Measurements from ENCODE around the gene TFR2. TPM values are rescaled to one million over a fixed set of nuclear protein-coding genes. Genes with fewer than 3 reads are reported as not detected.
A peak's percentile ranks its signal among the peaks of the same experiment; 100 is the strongest.

The TFR2 gene
- total and polyA plus RNA-seq, 9 of the 15 experiments (the other 6 are each of a cell fraction or from before 2014, with no cell fraction given): 3.8 to 123 (median 51.1) TPM

DNA sequence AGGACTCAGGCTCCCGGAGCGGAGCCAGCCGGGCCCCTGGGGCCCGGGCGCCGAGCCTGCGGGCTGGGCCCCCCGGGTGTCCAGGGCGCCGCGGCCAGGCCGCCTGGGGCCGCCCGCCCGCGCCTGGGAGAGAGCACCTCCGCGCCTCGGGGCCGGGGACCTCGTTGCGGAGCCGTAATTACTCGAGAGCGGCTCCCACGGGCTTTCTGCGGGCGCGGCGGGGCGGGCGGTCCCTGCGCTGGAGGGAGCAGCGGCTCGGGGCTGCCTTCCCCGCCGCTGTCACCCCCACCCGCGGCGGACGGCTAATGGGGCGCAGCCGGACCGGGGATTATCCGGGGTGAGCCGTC lies 33.7 kb upstream of the TFR2 start (continued):
- no peak for TF ChIP-seq ZNF165 (CRISPR knock-in tag; IDR thresholded peaks at IDR 0.05; ENCODE audit: borderline replicate concordance)
- TF ChIP-seq CXXC5 (CRISPR knock-in tag; IDR thresholded peaks at IDR 0.05): peak; percentile 60; the same call in 1 of the 2 replicates
- no peak for TF ChIP-seq ZNF778 (CRISPR knock-in tag; IDR thresholded peaks at IDR 0.05)
- 0 out of 2 replicates have a peak, but pooled peaks have one; percentile 66 for TF ChIP-seq GATAD2B (IDR thresholded peaks at IDR 0.05; ENCODE audit: borderline replicate concordance)
- no peak for TF ChIP-seq PRPF4 (IDR thresholded peaks at IDR 0.05; ENCODE audit: insufficient read depth, low read depth, low read length, poor library complexity, severe bottlenecking)
- no peak for TF ChIP-seq ZC3H11A (IDR thresholded peaks at IDR 0.05; ENCODE audit: low read depth, low read length)
- TF ChIP-seq RFX7 (CRISPR knock-in tag; IDR thresholded peaks at IDR 0.05): no peak
- TF ChIP-seq EWSR1 (IDR thresholded peaks at IDR 0.05; ENCODE audit: borderline replicate concordance, low read depth, partially characterized antibody): no peak
- peak; percentile 12; the same call in 1 of the 2 replicates for TF ChIP-seq RBFOX2 (IDR thresholded peaks at IDR 0.05; ENCODE audit: low read depth, low read length)
- no peak for TF ChIP-seq ZNF696 (CRISPR knock-in tag; conservative IDR thresholded peaks at IDR 0.05)
- no peak for TF ChIP-seq ZC3H8 (IDR thresholded peaks at IDR 0.05)
- no peak for TF ChIP-seq ZNF316 (IDR thresholded peaks at IDR 0.05)
- no peak for TF ChIP-seq HLTF (IDR thresholded peaks at IDR 0.05)
- 0 out of 2 replicates have a peak, but pooled peaks have one; percentile 23 for TF ChIP-seq RBM14 (IDR thresholded peaks at IDR 0.05; ENCODE audit: borderline replicate concordance, insufficient read depth, low read depth, low read length)
- TF ChIP-seq, protein P1, sequence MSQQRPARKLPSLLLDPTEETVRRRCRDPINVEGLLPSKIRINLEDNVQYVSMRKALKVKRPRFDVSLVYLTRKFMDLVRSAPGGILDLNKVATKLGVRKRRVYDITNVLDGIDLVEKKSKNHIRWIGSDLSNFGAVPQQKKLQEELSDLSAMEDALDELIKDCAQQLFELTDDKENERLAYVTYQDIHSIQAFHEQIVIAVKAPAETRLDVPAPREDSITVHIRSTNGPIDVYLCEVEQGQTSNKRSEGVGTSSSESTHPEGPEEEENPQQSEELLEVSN (IDR thresholded peaks at IDR 0.05; ENCODE audit: borderline replicate concordance in 1 of 2, extremely low read depth in 1 of 2, insufficient read depth in 1 of 2, insufficient read length in 1 of 2, low read depth in 1 of 2, low read length in 1 of 2, poor library complexity in 1 of 2, severe bottlenecking in 1 of 2): peak in 1 of 2 experiments; percentile 41
- TF ChIP-seq SIN3A (IDR thresholded peaks at IDR 0.05; ENCODE audit: borderline replicate concordance in 2 of 2, control insufficient read depth in 1 of 2, low read depth in 2 of 2, low read length in 2 of 2): 0 out of 4 replicates have a peak, but pooled peaks of 1 of the 2 experiments have one; percentile 3
- 0 out of 2 replicates have a peak, but pooled peaks have one; percentile 51 for TF ChIP-seq SMAD4 (CRISPR knock-in tag; conservative IDR thresholded peaks at IDR 0.05)
- TF ChIP-seq, protein P2, sequence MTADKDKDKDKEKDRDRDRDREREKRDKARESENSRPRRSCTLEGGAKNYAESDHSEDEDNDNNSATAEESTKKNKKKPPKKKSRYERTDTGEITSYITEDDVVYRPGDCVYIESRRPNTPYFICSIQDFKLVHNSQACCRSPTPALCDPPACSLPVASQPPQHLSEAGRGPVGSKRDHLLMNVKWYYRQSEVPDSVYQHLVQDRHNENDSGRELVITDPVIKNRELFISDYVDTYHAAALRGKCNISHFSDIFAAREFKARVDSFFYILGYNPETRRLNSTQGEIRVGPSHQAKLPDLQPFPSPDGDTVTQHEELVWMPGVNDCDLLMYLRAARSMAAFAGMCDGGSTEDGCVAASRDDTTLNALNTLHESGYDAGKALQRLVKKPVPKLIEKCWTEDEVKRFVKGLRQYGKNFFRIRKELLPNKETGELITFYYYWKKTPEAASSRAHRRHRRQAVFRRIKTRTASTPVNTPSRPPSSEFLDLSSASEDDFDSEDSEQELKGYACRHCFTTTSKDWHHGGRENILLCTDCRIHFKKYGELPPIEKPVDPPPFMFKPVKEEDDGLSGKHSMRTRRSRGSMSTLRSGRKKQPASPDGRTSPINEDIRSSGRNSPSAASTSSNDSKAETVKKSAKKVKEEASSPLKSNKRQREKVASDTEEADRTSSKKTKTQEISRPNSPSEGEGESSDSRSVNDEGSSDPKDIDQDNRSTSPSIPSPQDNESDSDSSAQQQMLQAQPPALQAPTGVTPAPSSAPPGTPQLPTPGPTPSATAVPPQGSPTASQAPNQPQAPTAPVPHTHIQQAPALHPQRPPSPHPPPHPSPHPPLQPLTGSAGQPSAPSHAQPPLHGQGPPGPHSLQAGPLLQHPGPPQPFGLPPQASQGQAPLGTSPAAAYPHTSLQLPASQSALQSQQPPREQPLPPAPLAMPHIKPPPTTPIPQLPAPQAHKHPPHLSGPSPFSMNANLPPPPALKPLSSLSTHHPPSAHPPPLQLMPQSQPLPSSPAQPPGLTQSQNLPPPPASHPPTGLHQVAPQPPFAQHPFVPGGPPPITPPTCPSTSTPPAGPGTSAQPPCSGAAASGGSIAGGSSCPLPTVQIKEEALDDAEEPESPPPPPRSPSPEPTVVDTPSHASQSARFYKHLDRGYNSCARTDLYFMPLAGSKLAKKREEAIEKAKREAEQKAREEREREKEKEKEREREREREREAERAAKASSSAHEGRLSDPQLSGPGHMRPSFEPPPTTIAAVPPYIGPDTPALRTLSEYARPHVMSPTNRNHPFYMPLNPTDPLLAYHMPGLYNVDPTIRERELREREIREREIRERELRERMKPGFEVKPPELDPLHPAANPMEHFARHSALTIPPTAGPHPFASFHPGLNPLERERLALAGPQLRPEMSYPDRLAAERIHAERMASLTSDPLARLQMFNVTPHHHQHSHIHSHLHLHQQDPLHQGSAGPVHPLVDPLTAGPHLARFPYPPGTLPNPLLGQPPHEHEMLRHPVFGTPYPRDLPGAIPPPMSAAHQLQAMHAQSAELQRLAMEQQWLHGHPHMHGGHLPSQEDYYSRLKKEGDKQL (CRISPR knock-in tag; IDR thresholded peaks at IDR 0.05; ENCODE audit: borderline replicate concordance): no peak

All from K562 (cell line).